Right ventricle myocardium superior (tissue), 1 donor: Measurements from ENCODE around the gene DNAAF5. TPM values are rescaled to one million over a fixed set of nuclear protein-coding genes. Genes with fewer than 3 reads are reported as not detected.

Experiments used
- ATAC-seq: fragments of 200-7000 bp; cut with Tn5 transposase; one replicate; pipeline ENCODE4 v1.9.1; 2020; ENCODE audit warnings: mild to moderate bottlenecking; ENCODE audit not compliant: poor library complexity
- DNase-seq: peaks from one replicate; pipeline ENCODE4 v3.0.0-alpha.2; 2020
- intact Hi-C: fragments of 100-400 bp; cut with DNase I; formaldehyde crosslinking; loops from one replicate; pipeline ENCODE4 v1.11.2; 2022
- total RNA-seq: library from RNA; stranded (reverse); fragmentation: NEBNext Ultra II Directional; extraction: Animal tissue kit (Norgen Biotek cat#: 25700); gene quantifications from one replicate; pipeline ENCODE4 v1.2.1, GENCODE V29; 2021
- donor health status: DM: no; HTN: yes; CAD: no; lungs with severe emphysema.

The DNAAF5 gene
- total RNA-seq, 1 donor from 2014 or later, result 19.3 TPM

DNA sequence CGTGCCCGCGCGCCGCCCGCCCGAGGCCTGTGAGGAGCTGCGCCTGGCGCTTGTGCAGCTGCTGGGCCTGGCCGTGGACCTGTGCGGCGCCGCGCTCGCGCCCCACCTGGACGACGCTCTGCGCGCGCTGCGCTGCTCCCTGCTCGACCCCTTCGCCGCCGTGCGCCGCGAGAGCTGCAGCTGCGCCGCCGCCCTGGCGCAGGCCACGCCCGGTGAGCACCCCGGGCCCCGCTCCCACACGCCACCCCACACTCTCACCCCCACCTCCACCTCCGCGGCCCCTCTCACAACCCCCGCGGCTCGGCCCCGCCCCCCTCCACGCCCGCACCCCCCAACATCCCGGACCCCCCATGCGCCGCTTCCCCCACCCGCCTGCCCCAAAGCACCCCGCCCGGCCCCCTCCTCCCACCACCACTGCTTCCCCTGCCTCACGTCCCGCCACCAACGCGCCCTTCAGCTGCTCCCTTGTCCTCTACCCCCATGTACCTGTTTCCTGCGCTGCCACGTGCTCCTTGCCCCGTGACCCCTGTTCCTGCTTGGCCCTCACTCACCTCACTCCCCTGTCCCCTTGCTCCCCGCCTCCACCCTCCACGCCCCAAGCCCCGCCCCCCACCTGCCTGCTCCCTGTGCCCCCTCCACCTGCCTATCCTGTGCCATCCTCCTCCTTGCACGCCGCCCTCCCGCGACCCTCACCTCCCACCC is 756 bp downstream of the DNAAF5 start, which contains the start of gene PRKAR1B:
TSS of gene PRKAR1B (minus strand) at position 178 of the 702 bp plus-strand sequence. CDS start 15,776 bp downstream, outside the sequence.
- intact Hi-C loops, result loop anchor here (5.0 kb wide), 1 partner anchor 60 kb away; no protein-coding TSS in a partner anchor
- DNase-seq (no peak), ATAC-seq (no peak)

DNA sequence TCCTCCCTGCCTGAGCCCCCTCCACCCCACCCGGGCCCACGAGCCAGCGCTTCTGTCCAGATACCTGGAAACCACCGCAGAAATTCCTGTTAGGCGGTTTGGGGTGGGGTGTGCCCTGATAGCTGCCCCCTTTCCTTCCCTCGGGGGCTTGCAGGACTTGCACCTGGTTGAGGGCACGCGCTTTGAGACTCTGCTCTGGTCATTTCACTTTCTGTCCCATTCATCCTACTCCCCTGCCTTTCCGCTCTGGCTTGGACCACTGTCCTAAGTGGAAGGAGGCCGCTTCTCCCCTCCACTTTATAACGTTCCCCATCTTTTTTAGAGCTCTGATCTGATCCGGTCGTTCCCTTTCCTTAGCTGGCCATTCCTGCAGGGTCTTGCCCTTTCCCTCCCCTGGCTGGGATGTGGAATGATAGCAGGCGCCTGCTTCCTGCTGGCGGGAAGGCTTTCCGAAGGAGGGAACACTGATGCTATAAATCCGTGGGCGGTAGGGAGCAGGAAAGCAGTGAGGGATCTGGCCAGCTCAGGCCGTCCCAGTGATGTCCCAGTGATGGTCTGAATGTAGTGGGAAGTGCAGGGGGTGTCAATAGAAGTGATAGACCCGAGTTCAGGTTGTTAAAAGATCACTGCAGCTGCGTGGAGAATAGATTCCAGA is 1.4 kb downstream of the DNAAF5 start:
- ATAC-seq, result no peak
- intact Hi-C loops, result loop anchor here (5.0 kb wide), 1 partner anchor 61 kb away; no protein-coding TSS in a partner anchor
- DNase-seq, result no peak

DNA sequence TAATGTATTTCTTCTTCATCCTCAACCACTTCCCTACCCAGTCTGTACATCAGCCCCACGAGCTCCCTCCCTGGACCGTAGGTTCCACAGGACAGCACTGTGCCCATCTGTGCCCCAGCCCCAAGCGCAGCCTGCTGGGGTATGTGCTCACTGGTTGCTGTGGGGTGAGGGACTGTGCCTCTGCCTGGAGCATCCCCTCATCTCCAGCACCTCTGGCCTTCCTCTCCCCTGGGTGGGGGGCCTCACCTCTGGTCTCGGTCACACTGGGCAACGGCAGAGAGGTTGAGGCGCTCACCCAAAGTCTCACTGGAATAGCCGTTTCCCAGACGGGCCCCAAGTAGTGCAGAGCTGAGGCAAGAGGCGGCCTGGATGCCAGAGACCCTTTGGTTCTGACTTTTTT is 2.1 kb downstream of the DNAAF5 start:
- DNase-seq, result no peak
- intact Hi-C loops, result loop anchor here (5.0 kb wide), 1 partner anchor 61 kb away; no protein-coding TSS in a partner anchor

DNA sequence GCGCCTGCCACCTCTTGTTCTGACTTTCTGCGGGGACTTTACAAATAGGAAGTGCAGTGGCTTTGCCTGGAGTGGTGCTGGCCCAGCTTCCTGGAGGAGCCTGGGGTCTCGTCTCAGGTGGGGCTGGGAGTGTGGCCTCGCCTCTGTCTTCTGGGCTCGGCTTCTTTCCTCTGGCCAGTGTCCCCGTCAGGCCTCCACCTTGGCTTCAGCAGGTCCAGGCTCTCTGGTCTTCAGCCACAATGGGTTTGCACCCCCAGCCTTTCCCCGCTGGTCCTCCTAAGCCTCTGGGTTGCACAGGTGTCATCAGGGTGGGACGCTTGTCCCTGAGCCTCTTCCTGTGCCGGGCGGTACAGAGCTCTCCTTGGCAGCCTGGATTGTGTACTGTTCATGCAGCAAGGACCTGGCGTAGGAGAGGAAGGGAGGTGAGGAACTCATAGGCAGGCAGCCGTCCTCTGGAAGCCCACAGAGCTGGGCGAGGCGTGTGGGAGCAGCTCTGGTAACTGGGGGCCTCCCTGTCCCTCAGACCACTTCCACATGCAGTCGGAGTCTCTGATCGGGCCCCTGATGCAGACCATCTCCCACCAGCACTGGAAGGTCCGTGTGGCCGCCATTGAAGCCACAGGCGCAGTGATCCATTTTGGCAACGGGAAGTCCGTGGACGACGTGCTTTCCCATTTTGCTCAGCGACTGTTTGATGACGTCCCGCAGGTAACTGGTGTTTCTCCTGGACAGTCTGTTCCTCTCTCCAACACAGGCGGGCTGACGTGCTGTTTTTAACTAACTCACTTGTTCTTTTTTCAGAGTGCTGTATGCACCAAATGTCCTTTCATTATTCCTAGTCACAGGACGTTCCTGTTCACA is 2.9 kb downstream of the DNAAF5 start:
- ATAC-seq (no peak), DNase-seq (no peak)
- intact Hi-C loops, result loop anchor here (5.0 kb wide), 1 partner anchor 62 kb away; no protein-coding TSS in a partner anchor

More for the DNA sequence above, 2.1 kb downstream of the DNAAF5 start:
- ATAC-seq, result no peak

DNA sequence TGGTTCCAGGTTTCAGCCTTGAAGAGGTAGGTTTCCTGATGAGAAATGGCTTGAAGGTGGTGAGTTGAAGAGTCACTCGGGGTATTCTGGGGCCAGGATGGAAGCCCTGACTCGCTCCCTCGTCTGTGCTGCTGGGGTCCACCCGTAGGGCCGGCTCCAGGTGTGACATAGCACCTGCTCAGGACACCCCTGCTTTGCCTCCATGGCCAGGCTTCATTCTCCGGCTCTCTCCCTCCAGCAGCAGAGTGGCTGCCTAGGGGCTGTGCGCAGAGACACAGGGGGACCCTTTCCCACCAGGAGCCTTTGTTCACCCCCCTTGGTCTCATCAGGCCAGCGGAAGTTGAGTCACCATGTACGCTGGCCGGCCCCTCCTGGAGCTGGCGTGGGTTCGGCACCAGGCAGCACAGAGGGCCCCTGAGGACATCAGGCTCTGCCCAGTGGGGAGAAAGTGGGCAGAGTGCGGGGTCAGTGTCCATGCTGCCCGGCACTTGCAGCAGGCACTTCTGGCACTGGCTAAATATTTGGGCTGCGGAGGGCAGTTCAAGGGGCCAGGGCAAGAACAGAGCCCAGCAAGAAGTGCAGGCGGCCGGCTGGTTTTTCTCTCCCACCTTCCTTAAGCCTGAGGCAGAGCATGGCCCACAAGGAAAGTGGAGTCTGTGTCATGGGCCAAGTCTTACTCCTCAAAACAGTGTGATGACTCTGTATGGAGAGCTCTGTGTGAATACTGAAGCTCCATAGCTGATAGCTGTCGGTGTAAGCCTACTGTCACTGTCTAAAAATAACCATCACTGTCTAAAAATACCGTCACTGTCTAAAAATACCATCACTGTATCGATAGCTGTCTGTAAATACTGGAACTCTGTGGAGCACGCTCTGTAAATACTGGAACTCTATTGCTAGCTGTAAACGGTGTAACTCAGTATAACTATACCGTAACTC is 4.3 kb downstream of the DNAAF5 start:
- ATAC-seq, result peak; percentile 75
- intact Hi-C loops, result loop anchor here (5.0 kb wide), 2 partner anchors 208 to 403 kb away; no protein-coding TSS in a partner anchor
- no peak for DNase-seq

DNA sequence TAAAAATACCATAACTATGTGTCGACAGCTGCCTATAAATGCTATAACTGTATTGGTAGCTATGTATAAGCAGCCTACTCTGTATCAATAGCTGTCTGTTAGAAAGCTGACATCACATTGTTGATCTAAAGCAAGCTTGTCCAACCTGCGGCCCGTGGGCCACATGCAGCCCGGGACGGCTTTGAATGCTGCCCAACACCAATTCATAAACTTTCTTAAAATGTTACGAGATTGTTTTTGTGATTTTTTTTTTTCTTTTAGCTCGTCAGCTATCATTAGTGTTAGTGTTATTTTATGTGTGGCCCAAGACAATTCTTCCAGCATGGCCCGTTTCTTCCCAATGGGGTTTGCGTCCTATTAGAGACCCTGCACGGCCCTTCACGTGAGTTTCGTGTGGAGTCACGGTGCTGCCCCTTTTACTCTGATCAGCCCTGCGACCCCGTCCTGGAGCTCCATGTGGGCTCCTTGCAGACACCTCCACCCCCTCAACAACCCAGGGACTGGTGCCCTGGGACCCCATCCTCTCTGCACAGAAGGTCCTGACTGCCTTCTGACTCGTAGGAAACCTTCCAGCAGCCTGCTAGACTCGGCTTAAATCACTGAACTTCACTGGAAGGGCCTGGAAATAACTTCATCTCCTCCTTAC is 5.1 kb downstream of the DNAAF5 start:
- intact Hi-C loops, result loop anchor here (5.0 kb wide), 2 partner anchors 209 to 404 kb away; no protein-coding TSS in a partner anchor
- ATAC-seq (no peak), DNase-seq (no peak)

DNA sequence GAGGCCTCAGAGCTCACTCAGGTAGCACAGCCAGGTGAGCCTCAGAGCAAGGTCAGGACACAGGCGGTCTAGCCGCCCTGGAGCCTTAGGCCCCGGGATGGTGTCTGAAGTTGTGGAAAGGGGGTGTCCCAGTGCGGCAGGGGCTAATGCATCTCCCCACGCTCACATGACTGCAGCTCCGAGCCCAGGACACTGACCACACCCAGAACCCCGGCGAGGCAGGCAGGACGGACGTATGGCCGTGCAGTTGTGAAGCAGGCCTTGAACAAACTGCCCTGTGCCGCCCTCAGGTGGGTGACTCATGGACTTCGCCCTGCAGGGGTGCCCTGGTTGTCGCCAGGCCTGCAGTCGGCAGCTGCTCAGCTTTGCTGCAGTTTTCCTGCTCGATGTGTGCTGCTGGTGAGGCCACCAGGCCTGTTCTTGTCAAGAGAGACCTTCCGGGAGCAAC is 5.6 kb downstream of the DNAAF5 start:
- ATAC-seq (peak; percentile 87), DNase-seq (peak; percentile 70)
- intact Hi-C loops, result loop anchor here (5.0 kb wide), 2 partner anchors 210 to 405 kb away; no protein-coding TSS in a partner anchor

DNA sequence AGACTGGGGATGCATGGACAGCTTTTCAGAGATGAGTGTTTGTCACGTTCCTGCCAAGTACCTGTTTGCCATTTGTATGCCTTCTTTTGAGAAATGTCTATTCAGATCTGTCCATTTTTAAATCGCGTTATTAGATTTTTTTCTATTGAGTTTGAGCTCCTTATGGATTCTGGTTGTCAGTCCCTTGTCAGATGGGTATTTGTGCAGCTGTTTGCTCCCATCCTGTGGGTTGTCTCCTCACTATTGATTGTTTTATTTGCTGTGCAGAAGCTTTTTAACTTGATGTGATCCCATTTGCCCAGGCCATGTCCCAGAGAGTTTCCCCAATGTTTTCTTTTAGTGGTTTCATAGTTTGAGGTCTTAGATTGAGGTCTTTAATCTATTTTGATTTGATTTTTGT is 6.1 kb downstream of the DNAAF5 start:
- intact Hi-C loops, result loop anchor here (5.0 kb wide), 2 partner anchors 210 to 405 kb away; no protein-coding TSS in a partner anchor
- ATAC-seq (no peak), DNase-seq (no peak)

DNA sequence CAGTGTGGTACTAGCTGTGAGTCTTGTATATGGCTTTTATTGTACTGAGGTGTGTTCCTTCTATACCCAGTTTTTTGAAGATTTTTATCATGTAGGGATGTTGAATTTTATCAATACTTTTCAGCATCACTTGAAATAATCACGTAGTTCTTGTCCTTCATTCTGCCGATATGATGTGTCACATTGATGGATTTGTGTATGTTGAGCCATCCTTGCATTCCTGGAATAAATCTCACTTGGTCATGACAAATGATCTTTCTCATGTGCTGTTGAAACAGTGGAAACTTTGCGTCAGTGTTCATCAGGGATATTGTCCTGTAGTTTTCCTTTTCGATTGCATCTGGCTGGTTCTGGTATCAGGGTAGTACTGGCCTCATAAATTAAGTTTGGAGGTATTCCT is 7.7 kb downstream of the DNAAF5 start:
- no peak for ATAC-seq
- intact Hi-C loops, result loop anchor here (5.0 kb wide), 2 partner anchors 212 to 407 kb away; no protein-coding TSS in a partner anchor
- DNase-seq, result no peak

DNA sequence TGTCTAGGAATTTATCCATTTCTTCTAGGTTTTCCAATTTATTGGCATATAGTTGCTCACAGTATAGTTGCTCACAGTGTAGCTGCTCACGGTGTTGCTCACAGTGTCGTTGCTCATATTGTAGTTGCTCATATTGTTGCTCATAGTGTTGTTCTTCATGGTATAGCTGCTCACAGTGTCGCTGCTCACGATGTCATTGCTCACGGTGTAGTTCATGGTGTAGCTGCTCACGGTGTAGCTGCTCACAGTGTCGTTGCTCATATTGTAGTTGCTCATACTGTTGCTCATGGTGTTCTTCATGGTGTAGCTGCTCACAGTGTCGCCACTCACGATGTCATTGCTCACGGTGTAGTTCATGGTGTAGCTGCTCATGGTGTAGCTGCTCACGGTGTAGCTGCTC is 8.3 kb downstream of the DNAAF5 start:
- ATAC-seq (no peak), DNase-seq (no peak)
- intact Hi-C loops, result loop anchor here (5.0 kb wide), 2 partner anchors 213 to 408 kb away; no protein-coding TSS in a partner anchor

DNA sequence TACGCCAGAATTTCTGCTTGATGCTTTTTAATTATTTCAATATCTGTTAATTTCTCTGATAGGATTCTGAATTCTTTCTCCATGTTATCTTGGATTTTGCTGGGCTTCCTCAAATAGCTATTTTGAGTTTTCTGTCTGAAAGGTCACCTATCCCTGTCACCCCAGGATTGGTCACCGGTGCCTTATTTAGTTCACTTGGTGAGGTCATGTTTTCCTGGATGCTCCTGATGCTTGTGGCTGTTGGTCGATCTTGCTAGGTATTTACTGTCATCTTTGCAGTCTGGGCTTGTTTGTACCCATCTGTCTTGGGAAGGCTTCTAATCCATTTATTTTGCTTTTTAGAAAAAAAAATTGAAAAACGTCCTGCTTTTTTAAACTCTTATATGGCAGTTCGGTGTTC is 11.7 kb downstream of the DNAAF5 start:
- intact Hi-C loops, result no loop called here
- DNase-seq (no peak), ATAC-seq (peak; percentile 47)

DNA sequence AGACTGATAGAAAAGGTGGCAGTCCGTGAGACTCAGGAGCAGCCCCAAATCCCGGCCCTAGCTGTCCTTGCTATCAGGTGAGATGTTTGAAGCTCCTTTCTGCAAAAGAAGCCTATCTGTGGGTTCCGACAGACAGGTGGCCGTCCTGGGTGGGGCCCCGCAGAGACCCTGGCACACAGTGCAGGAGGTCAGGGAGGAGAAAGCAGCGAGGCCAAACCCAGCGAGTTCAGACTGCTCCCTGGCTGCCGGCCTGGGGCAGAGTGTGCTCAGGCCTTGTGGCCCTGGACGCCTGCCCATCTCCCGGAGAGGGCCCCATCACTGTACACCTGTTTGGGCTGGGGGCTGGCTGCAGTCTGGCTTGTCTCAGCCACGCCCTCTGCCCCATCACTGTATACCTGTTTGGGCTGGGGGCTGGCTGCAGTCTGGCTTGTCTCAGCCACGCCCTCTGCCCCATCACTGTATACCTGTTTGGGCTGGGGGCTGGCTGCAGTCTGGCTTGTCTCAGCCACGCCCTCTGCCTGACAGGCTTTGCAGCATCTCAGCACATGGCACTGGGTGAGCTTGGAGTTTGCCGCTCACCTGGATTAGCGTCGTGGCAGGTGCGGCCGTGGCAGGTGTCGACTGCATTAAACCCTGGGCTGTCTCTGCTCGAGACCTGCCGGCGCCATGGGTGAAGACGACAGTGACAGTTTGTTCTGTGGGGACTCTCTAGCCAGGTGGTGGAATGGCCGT is 12.4 kb downstream of the DNAAF5 start:
- DNase-seq, result no peak
- peak; percentile 86 for ATAC-seq
- intact Hi-C loops, result no loop called here

DNA sequence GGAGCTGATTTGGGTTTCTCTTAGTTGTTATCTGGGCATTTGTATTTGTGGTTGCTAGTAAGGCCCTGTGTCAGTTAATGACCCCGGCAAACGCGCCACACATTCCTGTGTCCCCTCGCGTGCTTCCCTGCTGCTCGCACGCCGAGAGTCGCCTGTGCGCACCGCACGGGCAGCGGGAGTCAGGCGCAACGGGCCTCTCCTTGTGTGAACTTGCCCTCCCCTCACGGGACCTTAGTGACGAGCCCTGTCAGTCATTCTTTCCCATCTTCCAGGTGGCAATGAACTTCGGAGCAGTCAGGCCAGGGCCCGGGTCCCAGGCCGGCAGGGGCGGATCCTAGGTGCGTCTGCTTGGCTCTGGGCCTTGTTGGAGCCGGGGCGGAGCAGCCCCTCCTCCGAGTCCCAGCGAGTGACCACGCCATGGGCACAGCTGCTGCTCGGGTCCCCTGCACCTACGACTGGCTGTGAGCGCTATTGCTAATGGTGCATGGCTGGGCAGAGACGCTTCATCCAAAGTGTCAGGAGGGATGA is 13.0 kb downstream of the DNAAF5 start:
- ATAC-seq, result peak; percentile 8
- intact Hi-C loops, result no loop called here

DNA sequence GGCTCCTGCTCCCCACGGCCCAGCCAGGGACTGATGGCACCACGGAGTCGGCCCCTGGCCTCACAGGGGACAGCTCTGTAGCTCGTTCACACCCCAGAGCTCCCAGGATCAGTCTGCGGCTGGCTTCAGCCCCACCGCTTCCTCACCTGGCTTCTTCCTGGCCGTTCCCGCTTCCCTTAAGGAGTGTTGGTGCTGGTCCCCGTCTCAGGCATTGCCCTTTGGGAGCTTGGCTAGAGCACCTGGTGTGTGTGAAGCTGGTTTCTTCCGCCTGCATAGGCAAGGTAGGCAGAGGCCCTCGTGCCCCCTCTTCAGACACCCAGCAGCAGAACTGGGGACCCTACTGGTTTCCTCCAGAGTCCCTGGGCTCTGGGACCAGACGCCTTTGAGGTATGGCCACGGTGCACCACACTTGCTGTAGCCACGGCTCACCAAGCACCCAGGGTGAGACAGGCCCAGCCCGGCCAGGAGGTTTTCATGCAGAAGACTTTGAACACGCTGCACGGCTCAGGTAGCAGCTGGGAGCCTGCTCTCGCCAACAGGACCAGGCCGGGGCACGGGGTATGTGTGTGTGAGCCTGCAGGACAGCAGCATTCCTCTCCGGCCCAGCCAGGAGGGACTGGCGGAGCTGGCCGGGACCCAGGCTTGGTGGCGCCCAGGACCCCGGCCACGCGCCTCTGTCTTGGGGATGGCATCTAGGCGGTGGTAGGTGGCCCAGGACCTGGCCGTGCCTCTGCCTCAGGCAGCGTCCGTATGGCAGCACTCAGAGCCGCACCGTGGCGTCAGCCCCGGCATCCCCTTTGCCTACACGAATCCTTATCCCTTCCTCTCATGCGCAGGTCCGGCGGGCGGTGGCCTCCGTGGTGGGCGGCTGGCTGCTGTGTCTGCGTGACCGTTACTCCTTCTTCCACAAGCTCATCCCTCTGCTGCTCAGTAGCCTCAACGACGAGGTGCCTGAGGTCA is 13.8 kb downstream of the DNAAF5 start:
- ATAC-seq (no peak), DNase-seq (peak; percentile 39)
- intact Hi-C loops, result no loop called here

More for the DNA sequence above, 13.0 kb downstream of the DNAAF5 start:
- no peak for DNase-seq

DNA sequence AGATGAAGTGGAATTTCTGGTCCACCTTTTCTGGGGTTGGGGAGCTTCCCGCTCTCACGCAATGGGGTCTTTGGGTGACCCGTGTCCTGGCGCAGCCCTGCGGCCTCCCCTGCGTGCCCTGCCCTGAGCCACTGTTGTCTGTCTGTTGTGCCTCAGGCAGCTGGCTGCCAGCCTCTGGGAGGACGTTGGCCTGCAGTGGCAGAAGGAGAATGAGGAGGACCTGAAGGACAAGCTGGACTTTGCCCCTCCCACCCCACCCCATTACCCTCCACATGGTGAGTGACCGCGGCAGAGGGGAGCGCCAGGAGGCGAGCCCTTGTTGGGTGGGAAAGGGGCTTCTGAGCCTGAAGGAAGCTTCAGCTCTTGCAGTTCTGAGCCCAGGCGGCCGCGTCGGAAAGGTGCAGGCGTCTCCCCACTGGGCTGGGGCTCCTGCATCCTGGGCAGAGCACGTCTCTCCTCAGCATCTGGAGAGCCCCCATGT is 14.7 kb downstream of the DNAAF5 start:
- ATAC-seq (no peak), DNase-seq (peak; percentile 10)
- intact Hi-C loops, result no loop called here
